ENCODE measurements around the gene ARFIP1.

The ARFIP1 gene

GRCh38 chr4:152901205-152901604 is 121.5 kb downstream of the ARFIP1 start:
- no peak for DNase-seq

GRCh38 chr4:152903658-152904057 is 123.9 kb downstream of the ARFIP1 start:
- no peak for DNase-seq

GRCh38 chr4:152909901-152910300 is 130.1 kb downstream of the ARFIP1 start:
- no peak for DNase-seq

- DNase-seq: no peak
Measured at GRCh38 chr4:152910521-152910920, 130.8 kb downstream of the ARFIP1 start.

- no peak for DNase-seq
Measured at GRCh38 chr4:152917543-152918395, 138.0 kb downstream of the ARFIP1 start.

GRCh38 chr4:152919826-152920225 is 140.1 kb downstream of the ARFIP1 start:
- no peak for DNase-seq

- no peak for DNase-seq
Measured at GRCh38 chr4:152920768-152921167, 141.0 kb downstream of the ARFIP1 start.

GRCh38 chr4:152921284-152921683 is 141.5 kb downstream of the ARFIP1 start:
- DNase-seq: no peak

GRCh38 chr4:152925851-152926250 is 146.1 kb downstream of the ARFIP1 start:
- no peak for DNase-seq

- no peak for DNase-seq
Measured at GRCh38 chr4:152926959-152927358, 147.2 kb downstream of the ARFIP1 start.

GRCh38 chr4:152927737-152928136 is 148.0 kb downstream of the ARFIP1 start:
- no peak for DNase-seq

GRCh38 chr4:152928286-152928685 is 148.5 kb downstream of the ARFIP1 start:
- DNase-seq: no peak

GRCh38 chr4:152929888-152930287 is 150.1 kb downstream of the ARFIP1 start:
- no peak for DNase-seq

GRCh38 chr4:152935143-152935542 is 155.4 kb downstream of the ARFIP1 start:
- no peak for DNase-seq

GRCh38 chr4:152935631-152936445 is 156.1 kb downstream of the ARFIP1 start, which contains the start of gene FHDC1:
FHDC1 (plus strand) TSS chr4:152936323; CDS start chr4:152943058, 6,735 bp downstream.
- no peak for DNase-seq

- DNase-seq: no peak
Measured at GRCh38 chr4:152936446-152937335, 156.9 kb downstream of the ARFIP1 start.

- no peak for DNase-seq
Measured at GRCh38 chr4:152937336-152938236, 157.8 kb downstream of the ARFIP1 start.

- DNase-seq: no peak
Measured at GRCh38 chr4:152938237-152938947, 158.6 kb downstream of the ARFIP1 start.

- DNase-seq: no peak
Measured at GRCh38 chr4:152939621-152940020, 159.9 kb downstream of the ARFIP1 start.

GRCh38 chr4:152940461-152940860 is 160.7 kb downstream of the ARFIP1 start:
- DNase-seq: no peak

GRCh38 chr4:152941411-152941810 is 161.7 kb downstream of the ARFIP1 start:
- DNase-seq: no peak

Measured in CD4-positive, alpha-beta T cell treated with Interleukin-12 subunit alpha and Interleukin-12 subunit beta, for 1 hour (primary cell).